ENCODE results near the gene TBC1D25.

TBC1D25 gene

GRCh38 chrX:48539345-48540027 is at the start of gene TBC1D25:
TSS of gene TBC1D25 (plus strand) at chrX:48539714. CDS start at chrX:48539798, 84 bp downstream.
- peak; percentile 97 for DNase-seq

- DNase-seq = no peak
Measured at GRCh38 chrX:48489892-48490291, 49.6 kb upstream of the TBC1D25 start.

- DNase-seq = no peak
Measured at GRCh38 chrX:48490661-48491060, 48.9 kb upstream of the TBC1D25 start.

- DNase-seq = no peak
Measured at GRCh38 chrX:48491809-48492208, 47.7 kb upstream of the TBC1D25 start.

GRCh38 chrX:48492293-48492910 is 47.1 kb upstream of the TBC1D25 start:
- DNase-seq = no peak

GRCh38 chrX:48493890-48494364 is 45.6 kb upstream of the TBC1D25 start:
- DNase-seq = no peak

- DNase-seq = no peak
Measured at GRCh38 chrX:48496660-48497059, 42.9 kb upstream of the TBC1D25 start.

GRCh38 chrX:48497871-48498270 is 41.6 kb upstream of the TBC1D25 start:
- DNase-seq = no peak

- no peak for DNase-seq
Measured at GRCh38 chrX:48498374-48498809, 41.1 kb upstream of the TBC1D25 start.

GRCh38 chrX:48504261-48504660 is 35.3 kb upstream of the TBC1D25 start:
- DNase-seq = no peak

- no peak for DNase-seq
Measured at GRCh38 chrX:48505481-48505880, 34.0 kb upstream of the TBC1D25 start.

GRCh38 chrX:48507246-48507645 is 32.3 kb upstream of the TBC1D25 start:
- DNase-seq = no peak

- DNase-seq = peak; percentile 86
Measured at GRCh38 chrX:48508400-48509244, 30.9 kb upstream of the TBC1D25 start, which contains the start of gene PORCN. TSS of gene PORCN (plus strand) at chrX:48508992. CDS start at chrX:48509821, 829 bp downstream.

- DNase-seq = no peak
Measured at GRCh38 chrX:48509245-48509590, 30.3 kb upstream of the TBC1D25 start.

GRCh38 chrX:48509619-48510018 is 29.9 kb upstream of the TBC1D25 start:
- DNase-seq = no peak

- DNase-seq = no peak
Measured at GRCh38 chrX:48511560-48511959, 28.0 kb upstream of the TBC1D25 start.

- DNase-seq = no peak
Measured at GRCh38 chrX:48512371-48512935, 27.1 kb upstream of the TBC1D25 start.

GRCh38 chrX:48513670-48514069 is 25.8 kb upstream of the TBC1D25 start:
- no peak for DNase-seq

- DNase-seq = no peak
Measured at GRCh38 chrX:48514126-48514806, 25.2 kb upstream of the TBC1D25 start.

- DNase-seq = no peak
Measured at GRCh38 chrX:48514868-48515460, 24.6 kb upstream of the TBC1D25 start.

- DNase-seq = no peak
Measured at GRCh38 chrX:48515842-48516241, 23.7 kb upstream of the TBC1D25 start.

- DNase-seq = no peak
Measured at GRCh38 chrX:48516285-48516684, 23.2 kb upstream of the TBC1D25 start.
